ENCODE measurements around the gene SCYGR1. TPM values are rescaled to one million over a fixed set of nuclear protein-coding genes. Genes with fewer than 3 reads are reported as not detected.
A peak's percentile ranks its signal among the peaks of the same experiment; 100 is the strongest.

SCYGR1 gene
- total RNA-seq, 1 experiment from 2014 or later: not detected

DNA sequence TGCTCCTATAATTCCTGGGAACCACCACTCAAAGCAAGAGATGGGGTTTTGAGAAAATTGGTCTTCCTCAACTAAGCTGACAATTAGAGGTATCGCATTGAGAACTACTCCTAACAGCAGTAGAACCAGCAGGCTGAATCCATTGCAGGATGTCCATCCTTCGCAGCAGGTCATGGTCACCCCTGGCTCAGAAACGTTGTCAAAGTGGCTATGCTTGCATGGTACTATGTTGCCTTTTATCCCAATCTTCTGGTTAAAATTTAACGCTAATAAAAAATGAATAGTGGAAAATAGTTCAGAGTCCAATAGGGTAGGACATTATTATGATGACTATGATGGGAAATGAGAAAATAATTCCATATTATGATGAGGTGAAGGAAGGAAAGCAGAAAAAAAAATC, 8.7 kb downstream of the SCYGR1 start, which contains the start of gene TM4SF20:
Gene TM4SF20, minus strand, starts transcription at position 212 of the 400 bp plus-strand sequence. Its CDS starts 38 bp downstream, at position 174.
- no TSS peak for BruUV-seq (replicated peaks)
- Histone ChIP-seq H3K36me3 (ENCODE audit: insufficient read depth, low read length, poor library complexity, severe bottlenecking) (no peaks in the 10 kb centered on the region), H3K27ac (ENCODE audit: low read depth, low read length, poor library complexity, severe bottlenecking) (no peak within 1 kb of the TSS), H3K4me3 (ENCODE audit: low read depth, low read length, poor library complexity, severe bottlenecking) (no peak within 1 kb of the TSS), H3K9me3 (ENCODE audit: low read depth, low read length, poor library complexity, severe bottlenecking) (no peaks in the 10 kb centered on the region), H3K27me3 (replicated peaks; ENCODE audit: insufficient read depth, low read depth, low read length, poor library complexity) (no peaks in the 10 kb centered on the region), H3K4me1 (ENCODE audit: insufficient read depth, low read length, poor library complexity, severe bottlenecking) (peaks cover 38% of the 10 kb centered on the region)
- DNase-seq (ENCODE audit: low spot score): no peak
- intact Hi-C loops (cut with micrococcal nuclease; ENCODE audit: unreplicated experiment): no loop called here
- TF ChIP-seq, protein P1, sequence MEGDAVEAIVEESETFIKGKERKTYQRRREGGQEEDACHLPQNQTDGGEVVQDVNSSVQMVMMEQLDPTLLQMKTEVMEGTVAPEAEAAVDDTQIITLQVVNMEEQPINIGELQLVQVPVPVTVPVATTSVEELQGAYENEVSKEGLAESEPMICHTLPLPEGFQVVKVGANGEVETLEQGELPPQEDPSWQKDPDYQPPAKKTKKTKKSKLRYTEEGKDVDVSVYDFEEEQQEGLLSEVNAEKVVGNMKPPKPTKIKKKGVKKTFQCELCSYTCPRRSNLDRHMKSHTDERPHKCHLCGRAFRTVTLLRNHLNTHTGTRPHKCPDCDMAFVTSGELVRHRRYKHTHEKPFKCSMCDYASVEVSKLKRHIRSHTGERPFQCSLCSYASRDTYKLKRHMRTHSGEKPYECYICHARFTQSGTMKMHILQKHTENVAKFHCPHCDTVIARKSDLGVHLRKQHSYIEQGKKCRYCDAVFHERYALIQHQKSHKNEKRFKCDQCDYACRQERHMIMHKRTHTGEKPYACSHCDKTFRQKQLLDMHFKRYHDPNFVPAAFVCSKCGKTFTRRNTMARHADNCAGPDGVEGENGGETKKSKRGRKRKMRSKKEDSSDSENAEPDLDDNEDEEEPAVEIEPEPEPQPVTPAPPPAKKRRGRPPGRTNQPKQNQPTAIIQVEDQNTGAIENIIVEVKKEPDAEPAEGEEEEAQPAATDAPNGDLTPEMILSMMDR (conservative IDR thresholded peaks at IDR 0.05; ENCODE audit: low read depth, low read length): no peak
- TF ChIP-seq EZH2 (IDR thresholded peaks at IDR 0.05; ENCODE audit: borderline replicate concordance, low read depth, low read length, poor library complexity, severe bottlenecking): no peak
- POLR2A ChIA-PET (ENCODE audit: low non-redundant PET): interaction anchor here (0.6 kb wide), 1 partner anchor 793 kb away, joined by 4 read pairs; no protein-coding TSS in a partner anchor
- CTCF ChIA-PET: no interaction called here

DNA sequence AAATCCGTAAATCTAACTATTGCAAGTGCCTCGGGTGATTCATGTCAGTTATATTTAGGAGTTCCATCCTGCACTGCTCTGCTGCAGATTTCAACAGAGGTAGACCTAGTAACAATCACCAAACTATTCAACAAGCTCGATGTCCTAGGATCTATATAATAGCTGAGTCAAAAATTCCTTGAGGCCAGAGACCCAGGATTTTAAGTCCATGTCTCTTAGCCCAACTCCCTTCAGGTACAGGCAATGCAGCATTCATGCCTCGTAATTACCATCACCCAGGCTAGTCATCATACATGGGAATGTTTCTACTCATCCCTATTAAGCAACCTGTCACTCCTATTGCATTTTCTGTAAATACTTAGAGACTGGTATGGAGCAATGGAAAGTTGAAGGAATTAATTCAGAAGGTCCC, 9.4 kb downstream of the SCYGR1 start:
- Histone ChIP-seq H3K4me3 (ENCODE audit: low read depth, low read length, poor library complexity, severe bottlenecking) (no peak overlapping the region), H3K4me1 (ENCODE audit: insufficient read depth, low read length, poor library complexity, severe bottlenecking) (peaks cover 45% of the 10 kb centered on the region), H3K36me3 (ENCODE audit: insufficient read depth, low read length, poor library complexity, severe bottlenecking) (no peaks in the 10 kb centered on the region), H3K9me3 (ENCODE audit: low read depth, low read length, poor library complexity, severe bottlenecking) (no peaks in the 10 kb centered on the region), H3K27me3 (replicated peaks; ENCODE audit: insufficient read depth, low read depth, low read length, poor library complexity) (no peaks in the 10 kb centered on the region), H3K27ac (ENCODE audit: low read depth, low read length, poor library complexity, severe bottlenecking) (no peak overlapping the region)
- CTCF ChIA-PET: no interaction called here
- intact Hi-C loops (cut with micrococcal nuclease; ENCODE audit: unreplicated experiment): no loop called here
- no TSS peak for BruUV-seq (replicated peaks)
- DNase-seq (ENCODE audit: low spot score): no peak
- POLR2A ChIA-PET (ENCODE audit: low non-redundant PET): no interaction called here
- TF ChIP-seq, protein P1 (conservative IDR thresholded peaks at IDR 0.05; ENCODE audit: low read depth, low read length): no peak
- TF ChIP-seq EZH2 (IDR thresholded peaks at IDR 0.05; ENCODE audit: borderline replicate concordance, low read depth, low read length, poor library complexity, severe bottlenecking): no peak

DNA sequence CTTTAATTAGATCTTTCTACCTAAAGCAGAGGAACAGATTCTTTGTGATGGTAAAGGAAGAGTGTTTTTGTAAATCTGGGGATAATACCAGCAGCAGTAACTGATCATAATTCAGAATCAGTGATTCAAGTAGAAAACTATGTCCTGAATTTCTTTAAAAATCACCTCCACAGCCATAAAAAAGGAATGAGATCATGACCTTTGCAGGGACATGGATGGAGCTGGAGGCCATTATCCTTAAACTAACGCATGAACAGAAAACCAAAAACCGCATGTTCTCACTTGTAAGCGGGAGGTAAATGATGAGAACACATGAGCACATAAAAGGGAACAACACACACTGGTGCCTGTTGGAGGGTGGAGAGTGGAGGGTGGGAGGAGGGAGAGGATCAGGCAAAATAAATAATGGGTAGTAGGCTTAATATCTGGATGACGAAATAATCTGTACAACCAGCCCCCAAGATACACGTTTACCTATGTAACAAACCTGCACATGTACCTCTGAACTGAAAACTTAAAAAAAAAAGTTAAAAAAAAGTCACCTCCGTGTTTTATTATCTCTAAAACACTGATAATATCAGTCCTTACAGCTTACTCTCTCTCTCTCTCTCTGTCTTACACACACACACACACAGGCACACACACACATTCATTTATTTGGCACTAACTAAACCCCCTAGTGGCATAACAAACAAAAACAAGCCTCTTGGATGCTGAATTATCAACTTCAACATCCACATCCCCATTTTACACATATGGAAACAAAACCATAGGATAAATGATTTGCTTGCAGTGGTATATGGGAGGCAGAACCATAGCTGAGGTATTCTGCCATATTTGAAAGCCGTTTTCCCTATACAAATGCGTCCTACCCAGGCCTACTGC, 10.0 kb downstream of the SCYGR1 start:
- no TSS peak for BruUV-seq (replicated peaks)
- Histone ChIP-seq H3K27me3 (replicated peaks; ENCODE audit: insufficient read depth, low read depth, low read length, poor library complexity) (no peaks in the 10 kb centered on the region), H3K4me1 (ENCODE audit: insufficient read depth, low read length, poor library complexity, severe bottlenecking) (peaks cover 50% of the 10 kb centered on the region), H3K27ac (ENCODE audit: low read depth, low read length, poor library complexity, severe bottlenecking) (peak overlapping the region; percentile 75), H3K9me3 (ENCODE audit: low read depth, low read length, poor library complexity, severe bottlenecking) (no peaks in the 10 kb centered on the region), H3K36me3 (ENCODE audit: insufficient read depth, low read length, poor library complexity, severe bottlenecking) (no peaks in the 10 kb centered on the region), H3K4me3 (ENCODE audit: low read depth, low read length, poor library complexity, severe bottlenecking) (no peak overlapping the region)
- TF ChIP-seq EZH2 (IDR thresholded peaks at IDR 0.05; ENCODE audit: borderline replicate concordance, low read depth, low read length, poor library complexity, severe bottlenecking): no peak
- TF ChIP-seq, protein P1 (conservative IDR thresholded peaks at IDR 0.05; ENCODE audit: low read depth, low read length): peak; percentile 33; the same call in 1 of the 2 replicates
- intact Hi-C loops (cut with micrococcal nuclease; ENCODE audit: unreplicated experiment): loop anchor here (1.0 kb wide), 1 partner anchor 15 kb away; no protein-coding TSS in a partner anchor
- CTCF ChIA-PET: interaction anchor here (0.6 to 0.7 kb wide), 2 partner anchors 28 to 346 kb away, joined by 3 read pairs; no protein-coding TSS in a partner anchor
- peak; percentile 35 for DNase-seq (ENCODE audit: low spot score)
- POLR2A ChIA-PET (ENCODE audit: low non-redundant PET): no interaction called here

Measured in A673 (cell line).